Placental pericyte (primary cell): Measurements from ENCODE around the gene PPP1R14B. TPM values are rescaled to one million over a fixed set of nuclear protein-coding genes. Genes with fewer than 3 reads are reported as not detected.

Experiments used
- total RNA-seq: library from RNA; depleted of rRNA; stranded (reverse); fragments of >200 nt; gene quantifications from 2 replicates; pipeline ENCODE4 v1.2.3, GENCODE V29; 2012

Gene PPP1R14B, protein sequence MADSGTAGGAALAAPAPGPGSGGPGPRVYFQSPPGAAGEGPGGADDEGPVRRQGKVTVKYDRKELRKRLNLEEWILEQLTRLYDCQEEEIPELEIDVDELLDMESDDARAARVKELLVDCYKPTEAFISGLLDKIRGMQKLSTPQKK
- total RNA-seq, result 141 and 291 TPM in 2 replicates

DNA sequence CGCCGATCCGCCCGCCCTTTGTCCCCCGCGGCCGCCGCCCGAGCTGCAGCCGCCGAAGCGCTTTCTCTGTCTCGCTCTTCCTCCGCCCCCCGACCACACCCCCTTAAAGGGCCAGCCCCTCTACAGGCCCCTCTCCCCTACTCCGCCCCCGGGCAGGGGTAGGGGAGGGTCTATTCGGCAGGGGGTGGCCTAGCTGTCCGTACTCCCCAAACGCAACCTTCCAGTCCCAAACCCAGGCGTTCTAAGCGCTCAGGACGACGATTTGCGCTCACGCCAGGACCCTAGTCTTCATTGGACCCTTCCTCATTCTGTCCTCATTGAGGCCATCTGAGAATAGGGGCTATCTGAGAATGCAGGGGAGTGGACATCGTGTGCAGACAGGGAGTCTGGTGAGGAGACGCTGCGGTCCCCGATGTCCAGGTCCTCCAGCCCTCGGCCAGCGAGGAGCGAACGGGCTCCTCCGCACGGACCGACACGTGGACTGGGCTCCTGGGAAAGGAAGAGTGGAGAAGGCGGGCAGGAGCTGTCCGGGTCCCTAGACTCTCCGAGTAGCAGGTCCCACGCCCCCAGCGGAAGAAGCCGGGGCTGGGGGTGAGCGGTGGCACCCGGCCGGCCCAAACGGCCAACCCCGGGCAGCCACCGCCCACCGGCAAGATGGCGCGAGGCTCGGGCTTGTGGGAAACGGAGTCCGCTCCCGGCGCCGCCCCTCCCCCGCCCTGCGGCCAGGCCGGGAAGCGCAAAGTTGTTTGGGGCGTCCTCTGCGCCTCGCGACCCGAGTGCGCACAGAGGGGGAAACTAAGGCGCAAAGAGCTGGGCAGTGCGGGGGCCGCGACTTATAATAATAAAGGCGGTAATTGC lies at the start of gene PPP1R14B:
PPP1R14B (minus strand) TSS at position 73 of the 858 bp plus-strand sequence. CDS start 270 bp downstream, outside the sequence.

DNA sequence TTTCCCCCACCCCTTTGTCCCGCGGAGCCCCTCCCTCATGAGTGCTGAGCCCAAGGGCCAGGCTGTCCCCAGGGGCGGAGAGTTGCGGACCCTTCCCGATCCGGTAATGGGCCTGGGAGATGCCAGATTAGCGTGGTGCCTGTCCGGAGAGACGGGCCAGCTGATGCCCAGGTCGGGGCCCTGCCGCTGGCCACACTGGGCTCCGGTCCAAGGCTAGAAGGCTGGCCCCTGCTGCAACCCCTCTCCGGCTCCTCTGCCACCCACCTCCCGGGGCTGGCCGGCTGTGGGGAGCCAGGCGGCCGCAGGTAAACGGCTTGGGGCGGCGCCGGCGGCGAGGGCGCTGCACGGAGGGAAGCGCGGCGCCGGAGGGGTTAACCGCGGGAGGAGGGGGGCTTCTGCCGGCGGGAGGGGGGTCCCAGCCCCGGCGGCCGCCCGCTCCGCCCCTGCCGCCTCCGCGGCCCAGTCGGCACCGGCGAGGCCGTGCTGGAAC lies 44.6 kb upstream of the PPP1R14B start, which contains the start of gene KCNK4:
KCNK4 (plus strand) TSS at position 41 of the 490 bp plus-strand sequence. CDS start 1,717 bp downstream, outside the sequence.

DNA sequence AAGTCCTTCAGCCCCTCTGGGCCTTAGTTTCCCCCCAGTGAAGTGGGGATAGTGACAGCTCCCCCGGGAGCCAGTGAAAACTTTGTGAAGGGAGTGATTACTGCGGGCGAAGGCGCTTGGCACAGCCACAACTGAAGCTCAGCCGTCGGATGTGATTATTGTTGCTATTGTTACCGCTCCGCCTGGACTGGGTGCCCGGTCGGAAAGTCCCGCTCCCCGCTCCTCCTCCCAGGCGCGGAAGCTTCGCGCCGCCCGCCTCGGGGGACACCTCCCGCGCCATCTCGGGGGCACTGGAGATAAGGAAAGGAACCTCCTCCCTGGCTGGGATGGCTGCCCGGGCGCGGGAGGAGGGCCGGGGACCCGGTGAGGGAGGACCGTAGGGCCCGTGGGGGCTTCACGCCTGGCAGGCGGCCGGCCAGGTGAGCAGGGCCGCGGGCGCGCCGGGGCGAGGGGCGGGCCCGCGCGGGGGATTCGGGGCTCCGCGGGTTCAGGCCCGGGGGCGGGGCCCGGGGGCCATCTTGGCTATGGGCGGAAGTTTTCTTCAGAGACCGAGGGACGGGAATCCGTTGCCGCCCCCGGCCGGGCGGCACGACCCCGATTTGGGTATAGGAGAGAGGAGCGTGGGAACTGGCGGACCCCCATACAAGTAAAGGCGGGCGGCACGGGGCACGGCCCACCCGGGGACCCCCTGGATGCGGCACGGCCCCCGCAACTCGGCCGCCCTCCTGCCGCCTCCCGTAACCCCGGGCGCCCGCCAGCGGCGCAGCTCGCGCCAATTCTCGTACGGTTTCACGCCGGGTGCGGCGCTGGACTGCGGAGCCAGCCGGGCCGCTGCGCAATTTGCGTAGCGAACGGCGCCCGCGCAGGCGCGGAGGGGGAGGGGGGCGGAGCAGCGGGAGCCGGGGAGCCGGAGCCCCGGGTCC lies 38.5 kb upstream of the PPP1R14B start, which contains the start of gene GPR137:
GPR137 (plus strand) TSS at position 887 of the 923 bp plus-strand sequence. CDS start 677 bp downstream, outside the sequence.

DNA sequence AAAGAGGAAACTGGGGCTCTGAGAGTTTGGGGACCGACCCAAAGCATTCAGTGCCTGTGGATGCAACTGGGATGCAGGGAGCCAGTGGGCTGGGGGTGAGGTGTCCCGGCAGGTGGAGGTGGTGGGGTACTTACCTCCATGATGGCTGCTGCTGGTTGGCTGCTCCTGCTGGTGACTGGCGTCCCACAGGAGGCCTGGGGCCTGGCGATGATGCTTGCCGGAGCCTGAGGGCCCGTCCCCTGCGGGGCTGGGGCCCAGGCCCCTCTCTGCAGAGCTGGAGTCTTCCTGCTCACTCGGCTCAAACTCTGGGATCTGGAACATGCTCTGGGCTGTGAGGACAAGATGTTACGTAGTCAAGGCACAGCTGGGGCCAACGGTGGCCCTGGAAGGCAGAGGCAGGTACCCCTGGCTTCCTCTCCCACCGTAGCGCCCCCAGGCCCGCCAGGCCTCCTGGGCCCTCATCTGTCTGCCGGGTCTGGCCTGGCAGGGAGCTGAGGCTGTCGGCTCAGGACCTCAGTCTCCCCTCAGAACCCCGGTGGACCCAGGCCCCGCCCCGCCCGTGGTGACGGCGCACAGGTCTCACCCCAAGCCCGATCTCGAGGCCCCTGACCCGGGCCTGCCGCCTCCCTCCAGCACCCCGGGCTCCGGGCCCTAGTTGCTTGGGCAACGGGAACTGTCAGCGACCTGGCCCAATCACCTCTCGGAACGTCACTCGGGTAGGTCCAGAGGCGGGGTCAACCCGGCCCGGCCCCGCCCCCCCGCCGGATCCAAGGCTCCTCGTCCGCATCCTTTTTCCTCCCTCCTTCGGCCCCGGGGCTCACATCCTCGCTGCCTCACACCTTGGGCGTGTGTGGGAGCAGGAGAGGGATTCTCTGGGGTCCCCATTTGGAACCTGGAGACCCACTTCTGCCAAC lies 37.6 kb upstream of the PPP1R14B start, which contains the start of gene BAD:
BAD (minus strand) TSS at position 618 of the 914 bp plus-strand sequence; CDS start at position 321, 297 bp downstream.

DNA sequence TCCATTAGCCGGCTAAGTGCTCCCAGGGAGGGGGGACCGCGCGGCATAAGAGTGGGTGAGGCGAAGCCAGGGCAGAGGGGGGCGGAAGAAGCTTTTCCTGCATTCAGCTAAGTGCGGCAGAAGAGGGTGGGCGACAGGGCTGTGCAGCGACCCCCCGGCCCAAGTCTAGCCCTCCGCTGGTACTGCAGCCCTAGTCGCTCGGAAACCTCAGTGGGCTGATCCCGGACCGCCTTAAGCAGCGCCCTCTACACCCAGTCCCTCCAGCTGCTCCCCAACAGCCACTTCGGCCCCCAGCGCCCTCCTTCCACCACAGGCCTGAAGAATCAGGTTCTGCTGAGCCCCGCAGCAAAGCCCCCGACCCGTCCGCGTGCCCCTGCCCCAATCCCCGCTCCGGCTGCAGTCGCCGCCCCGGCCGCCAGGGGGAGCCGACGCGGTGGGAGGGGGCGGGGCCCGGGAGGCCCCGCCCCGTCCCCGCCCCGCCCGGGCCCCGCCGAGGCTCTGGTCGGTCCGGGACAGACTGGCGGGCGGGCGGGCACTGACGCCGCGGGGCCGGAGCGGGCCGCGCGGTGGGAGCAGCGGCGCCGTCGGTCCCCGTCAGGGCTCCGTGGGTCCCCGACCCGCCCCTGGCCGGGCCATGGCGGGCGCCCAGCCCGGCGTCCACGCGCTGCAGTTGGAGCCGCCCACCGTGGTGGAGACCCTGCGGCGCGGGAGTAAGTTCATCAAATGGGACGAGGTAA lies 4.4 kb upstream of the PPP1R14B start, which contains the start of gene PLCB3:
PLCB3 (plus strand) TSS at position 515 of the 737 bp plus-strand sequence; CDS start at position 635, 120 bp downstream.

DNA sequence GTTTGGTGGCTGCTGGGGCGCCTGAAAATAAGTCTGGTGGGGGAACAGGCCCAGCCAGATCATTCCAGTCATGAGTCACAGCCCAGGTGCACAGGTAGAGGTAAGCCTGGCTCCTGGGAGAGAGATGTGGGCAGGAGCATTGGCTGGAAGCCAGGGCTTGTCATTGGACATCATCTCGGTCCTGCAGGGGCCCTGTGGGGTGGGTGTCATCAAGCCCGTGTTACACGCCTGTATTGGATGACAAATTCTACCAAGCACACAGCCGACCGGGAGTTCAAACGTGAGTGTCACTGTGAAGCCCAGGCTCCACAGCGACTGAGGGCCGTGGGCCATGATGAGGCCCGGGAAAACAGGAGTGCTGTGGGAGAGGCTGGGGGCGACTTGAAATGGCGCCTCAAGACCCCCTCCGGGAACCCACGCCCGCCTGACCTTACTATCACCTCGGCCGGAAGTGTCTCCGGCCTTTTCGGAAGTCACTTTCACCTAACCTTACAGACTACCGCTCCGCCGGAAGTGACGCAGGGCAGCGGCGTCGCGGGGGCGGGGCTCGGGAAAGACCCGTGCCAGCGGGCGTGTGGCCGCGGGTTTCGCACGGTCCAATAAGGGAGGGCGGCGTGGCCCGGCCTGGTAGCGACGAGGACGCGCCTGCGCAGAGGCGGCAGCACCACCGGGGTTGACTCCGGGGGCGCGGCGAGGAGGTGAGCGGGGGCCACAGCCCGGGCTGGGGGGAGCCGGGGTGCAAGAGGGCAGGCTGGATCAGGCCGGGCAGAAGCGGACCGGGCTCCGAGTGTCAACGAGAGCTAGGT lies 6.1 kb downstream of the PPP1R14B start, which contains the start of gene FKBP2:
FKBP2 (plus strand) TSS at position 661 of the 806 bp plus-strand sequence. CDS start 1,293 bp downstream, outside the sequence.

DNA sequence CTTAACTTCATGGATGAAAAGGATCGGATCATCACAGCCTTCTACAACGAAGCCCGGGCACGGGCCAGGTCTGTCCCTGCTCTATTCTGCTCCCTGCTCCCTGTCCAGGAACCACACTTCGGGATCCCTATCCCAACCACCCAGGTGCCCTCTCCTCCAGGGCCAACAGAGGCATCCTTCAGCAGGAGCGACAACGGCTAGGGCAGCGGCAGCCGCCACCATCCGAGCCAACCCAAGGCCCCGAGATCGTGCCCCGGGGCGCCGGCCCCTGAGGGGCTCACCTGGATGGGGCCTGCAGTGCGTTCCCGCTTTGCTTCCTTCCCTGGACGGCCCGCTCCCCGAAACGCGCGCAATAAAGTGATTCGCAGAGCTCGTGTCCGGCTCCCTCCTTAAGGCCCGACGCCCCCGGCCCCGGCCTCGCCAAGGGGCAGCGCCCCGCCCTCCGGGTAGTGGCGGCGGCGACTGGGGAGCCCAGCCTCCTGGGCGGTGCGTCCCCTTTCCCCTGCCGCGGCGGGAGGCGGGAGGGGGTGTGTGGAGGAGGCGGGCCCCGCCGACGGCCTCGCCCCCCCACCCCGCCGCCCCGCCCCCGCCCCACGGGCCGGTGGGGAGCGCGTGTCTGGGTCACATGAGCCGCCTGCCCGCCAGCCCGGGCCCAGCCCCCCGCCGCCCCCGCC lies 12.7 kb downstream of the PPP1R14B start, which contains the start of gene VEGFB:
VEGFB (plus strand) TSS at position 672 of the 674 bp plus-strand sequence. CDS start 250 bp downstream, outside the sequence.

DNA sequence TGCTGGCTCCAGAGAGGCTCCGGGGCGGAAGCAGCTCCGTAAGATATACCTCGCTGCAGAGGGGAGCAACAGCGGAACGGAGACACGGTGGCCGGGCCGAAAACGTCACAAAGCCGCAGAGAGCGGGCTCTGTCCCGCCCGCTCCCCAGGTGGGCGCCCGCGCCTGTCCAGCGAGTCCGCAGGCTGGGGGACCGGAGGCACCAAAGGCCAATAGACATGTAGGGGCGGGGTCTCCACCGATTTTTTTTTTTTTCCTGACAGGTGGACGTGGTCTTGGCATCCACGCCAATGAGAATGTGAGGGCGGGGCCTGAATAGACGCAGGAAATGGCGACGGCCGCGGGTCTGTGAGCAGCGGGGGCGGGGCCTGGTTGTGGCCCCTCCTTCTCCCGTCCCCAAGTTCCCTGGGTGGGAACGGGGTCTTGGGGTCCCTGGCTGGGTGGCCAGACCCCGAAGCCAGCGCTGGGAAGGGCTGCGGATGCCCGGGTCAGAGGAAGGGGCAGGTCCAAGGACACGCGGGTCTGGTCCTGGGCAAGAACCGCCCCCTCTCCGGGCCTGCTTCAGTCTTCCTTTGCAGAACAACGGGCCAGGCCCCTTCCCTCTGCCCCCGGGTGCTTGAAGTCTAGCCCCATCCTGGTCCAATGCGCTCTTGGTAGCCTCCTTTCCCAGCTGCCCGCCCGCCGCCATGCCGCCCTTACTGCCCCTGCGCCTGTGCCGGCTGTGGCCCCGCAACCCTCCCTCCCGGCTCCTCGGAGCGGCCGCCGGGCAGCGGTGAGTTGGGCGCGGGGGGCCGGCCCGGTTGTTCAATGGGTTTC lies 16.4 kb downstream of the PPP1R14B start, which contains the start of gene DNAJC4:
DNAJC4 (plus strand) TSS at position 378 of the 814 bp plus-strand sequence; CDS start at position 685, 307 bp downstream.

DNA sequence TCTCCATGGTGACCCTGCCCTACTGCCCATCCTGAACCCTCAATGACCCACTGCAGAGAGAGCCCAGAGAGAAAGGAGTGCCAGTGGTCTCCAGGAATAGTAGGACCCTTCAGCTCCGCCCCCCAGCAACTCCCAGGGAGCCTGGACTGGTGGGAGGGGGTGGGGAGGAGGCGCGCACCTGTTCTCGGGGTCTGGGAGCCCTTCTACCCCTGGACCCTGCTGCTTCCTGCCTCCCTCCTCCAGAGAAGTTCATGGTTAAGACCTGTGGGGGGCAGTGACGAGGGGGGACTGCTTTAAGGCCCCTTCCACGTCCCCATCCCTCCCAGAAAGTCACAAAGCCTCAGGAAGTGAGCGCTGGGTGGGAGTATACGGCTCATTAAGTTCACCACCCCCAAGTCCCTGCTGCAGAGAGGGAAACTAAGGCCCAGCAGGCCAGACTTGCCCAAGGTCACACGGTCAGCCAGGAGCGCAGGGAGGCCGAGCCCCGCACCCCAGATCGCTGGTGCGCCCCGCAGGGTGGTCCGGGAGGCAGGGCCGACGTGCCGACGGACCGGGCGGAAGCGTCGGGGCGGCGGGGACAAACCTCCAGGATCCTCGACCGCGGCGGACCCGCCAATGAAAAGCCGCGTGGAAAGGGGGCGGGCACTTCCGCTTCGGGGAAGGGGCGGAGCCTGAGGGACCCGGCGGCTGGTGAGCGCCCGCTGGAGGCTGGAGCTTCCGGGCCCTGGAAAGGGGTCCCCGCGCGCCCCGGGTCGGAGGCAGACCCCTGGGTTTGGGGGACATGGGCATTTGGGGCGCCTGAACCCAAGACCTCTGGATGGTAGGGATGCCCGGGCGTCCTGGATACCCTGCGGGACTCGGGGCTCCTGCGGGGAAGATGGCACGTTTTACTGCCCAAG lies 20.9 kb downstream of the PPP1R14B start, which contains the start of the genes NUDT22 and TRPT1:
NUDT22 (plus strand) TSS at position 667 of the 899 bp plus-strand sequence. CDS start 379 bp downstream, outside the sequence.
TRPT1 (minus strand) TSS at position 579 of the 899 bp plus-strand sequence; CDS start at position 253, 326 bp downstream.

DNA sequence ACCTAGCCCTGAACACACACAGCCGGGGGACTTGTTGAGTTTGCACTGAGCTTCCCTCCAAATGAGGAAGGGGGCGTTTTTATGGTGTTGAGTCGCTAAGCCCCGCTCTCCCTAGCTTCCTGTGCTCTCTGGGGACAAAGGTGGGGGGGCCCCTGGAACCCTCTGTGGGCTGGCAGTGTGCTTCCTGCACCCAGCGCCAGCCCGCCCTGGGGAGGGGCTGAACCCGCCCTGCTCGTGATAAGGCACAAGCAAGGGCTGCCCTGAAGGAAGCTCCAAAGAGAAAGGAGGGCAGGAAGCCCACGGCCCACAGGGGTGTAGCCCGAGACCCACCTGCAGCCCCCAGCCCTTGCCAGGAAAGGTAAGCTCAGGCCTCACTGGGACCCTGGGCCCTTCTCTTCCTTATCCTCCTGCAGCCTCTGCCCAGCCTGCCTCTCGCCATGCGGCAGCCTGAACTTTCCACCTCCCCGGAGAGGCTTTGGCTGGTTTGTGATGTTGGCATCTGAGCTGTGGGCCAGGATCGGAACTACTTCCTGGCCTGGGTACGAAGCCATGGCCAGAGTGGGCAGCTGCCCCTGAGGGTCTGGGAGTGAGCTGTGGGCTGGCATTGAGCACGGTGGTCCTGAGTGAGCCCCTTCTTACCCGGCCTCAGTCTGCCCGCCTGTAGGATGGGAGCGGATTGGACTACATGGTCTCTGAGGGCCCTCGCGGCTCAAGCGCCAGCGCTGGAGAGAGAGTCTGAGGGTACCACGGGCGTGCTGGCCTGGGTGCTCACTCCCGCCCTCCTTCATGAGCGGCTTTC lies 40.1 kb downstream of the PPP1R14B start, which contains the start of gene FERMT3:
FERMT3 (plus strand) TSS at position 265 of the 799 bp plus-strand sequence. CDS start 644 bp downstream, outside the sequence.

